ENCODE data around the gene KLK7.

Gene KLK7

DNA sequence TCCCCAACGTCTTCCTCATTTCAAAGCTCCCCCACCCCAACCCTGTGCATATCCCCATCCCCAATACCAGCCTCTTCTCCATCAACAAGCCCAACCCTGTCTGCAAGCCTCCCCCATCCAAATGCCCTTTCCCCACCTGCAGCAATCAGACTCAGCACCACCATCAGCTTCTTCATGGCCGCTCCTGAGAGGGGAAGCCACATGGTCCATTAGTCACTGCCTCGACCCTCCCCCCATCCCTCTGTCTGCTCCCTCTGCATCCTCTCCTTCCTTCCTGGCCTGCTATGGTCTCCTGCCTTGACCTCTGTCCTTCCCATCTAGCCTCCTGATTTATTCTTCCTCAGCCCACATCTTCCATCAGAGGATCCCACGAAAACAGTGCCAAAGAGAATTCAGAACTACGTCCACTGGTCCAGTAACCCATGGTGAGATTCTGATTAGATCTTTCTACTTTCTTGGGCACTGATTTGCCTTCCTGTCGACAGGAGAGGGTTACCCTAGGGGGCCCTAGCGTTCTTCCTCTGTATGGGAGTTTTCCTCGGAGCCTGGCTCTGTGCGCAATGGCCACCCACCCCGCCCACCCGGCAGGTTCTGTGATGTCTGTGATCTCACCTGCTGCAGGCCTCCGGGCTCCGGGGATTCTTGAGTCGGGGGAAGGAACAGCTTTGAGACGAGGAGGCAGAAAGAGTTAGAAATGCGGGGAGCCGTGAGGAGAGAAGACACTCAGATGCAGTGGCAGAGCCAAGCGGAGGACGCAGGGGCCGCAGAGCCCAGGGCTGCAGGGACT is 15.6 kb downstream of the KLK7 start:
- no peak for TF ChIP-seq FOXM1 (IDR thresholded peaks at IDR 0.05; ENCODE audit: borderline replicate concordance, low read depth)
- TF ChIP-seq TEAD4 (IDR thresholded peaks at IDR 0.05), result no peak
- no peak for TF ChIP-seq MAX (IDR thresholded peaks at IDR 0.05)
- no peak for TF ChIP-seq YY1 (IDR thresholded peaks at IDR 0.05; ENCODE audit: low read depth)
- no peak for TF ChIP-seq TAF1 (IDR thresholded peaks at IDR 0.05; ENCODE audit: low read depth)
- TF ChIP-seq NFIC (IDR thresholded peaks at IDR 0.05), result no peak
- TF ChIP-seq RAD21 (IDR thresholded peaks at IDR 0.05; ENCODE audit: low read depth), result no peak
- no peak for TF ChIP-seq EP300 (IDR thresholded peaks at IDR 0.05; ENCODE audit: borderline replicate concordance)
- TF ChIP-seq EGR1 (IDR thresholded peaks at IDR 0.05), result no peak
- no peak for TF ChIP-seq ZBTB7A (IDR thresholded peaks at IDR 0.05; ENCODE audit: low read depth)
- no peak for TF ChIP-seq CEBPB (IDR thresholded peaks at IDR 0.05)
- TF ChIP-seq CREB1 (IDR thresholded peaks at IDR 0.05; ENCODE audit: low read depth), result no peak
- TF ChIP-seq, protein P1, sequence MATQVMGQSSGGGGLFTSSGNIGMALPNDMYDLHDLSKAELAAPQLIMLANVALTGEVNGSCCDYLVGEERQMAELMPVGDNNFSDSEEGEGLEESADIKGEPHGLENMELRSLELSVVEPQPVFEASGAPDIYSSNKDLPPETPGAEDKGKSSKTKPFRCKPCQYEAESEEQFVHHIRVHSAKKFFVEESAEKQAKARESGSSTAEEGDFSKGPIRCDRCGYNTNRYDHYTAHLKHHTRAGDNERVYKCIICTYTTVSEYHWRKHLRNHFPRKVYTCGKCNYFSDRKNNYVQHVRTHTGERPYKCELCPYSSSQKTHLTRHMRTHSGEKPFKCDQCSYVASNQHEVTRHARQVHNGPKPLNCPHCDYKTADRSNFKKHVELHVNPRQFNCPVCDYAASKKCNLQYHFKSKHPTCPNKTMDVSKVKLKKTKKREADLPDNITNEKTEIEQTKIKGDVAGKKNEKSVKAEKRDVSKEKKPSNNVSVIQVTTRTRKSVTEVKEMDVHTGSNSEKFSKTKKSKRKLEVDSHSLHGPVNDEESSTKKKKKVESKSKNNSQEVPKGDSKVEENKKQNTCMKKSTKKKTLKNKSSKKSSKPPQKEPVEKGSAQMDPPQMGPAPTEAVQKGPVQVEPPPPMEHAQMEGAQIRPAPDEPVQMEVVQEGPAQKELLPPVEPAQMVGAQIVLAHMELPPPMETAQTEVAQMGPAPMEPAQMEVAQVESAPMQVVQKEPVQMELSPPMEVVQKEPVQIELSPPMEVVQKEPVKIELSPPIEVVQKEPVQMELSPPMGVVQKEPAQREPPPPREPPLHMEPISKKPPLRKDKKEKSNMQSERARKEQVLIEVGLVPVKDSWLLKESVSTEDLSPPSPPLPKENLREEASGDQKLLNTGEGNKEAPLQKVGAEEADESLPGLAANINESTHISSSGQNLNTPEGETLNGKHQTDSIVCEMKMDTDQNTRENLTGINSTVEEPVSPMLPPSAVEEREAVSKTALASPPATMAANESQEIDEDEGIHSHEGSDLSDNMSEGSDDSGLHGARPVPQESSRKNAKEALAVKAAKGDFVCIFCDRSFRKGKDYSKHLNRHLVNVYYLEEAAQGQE (IDR thresholded peaks at IDR 0.05; ENCODE audit: low read depth), result no peak

GRCh38 chr19:50964266-50964665 is 19.5 kb downstream of the KLK7 start:
- TF ChIP-seq ZBTB7A (IDR thresholded peaks at IDR 0.05; ENCODE audit: low read depth), result no peak
- no peak for TF ChIP-seq CREB1 (IDR thresholded peaks at IDR 0.05; ENCODE audit: low read depth)
- no peak for TF ChIP-seq TAF1 (IDR thresholded peaks at IDR 0.05; ENCODE audit: low read depth)
- TF ChIP-seq, protein P2, sequence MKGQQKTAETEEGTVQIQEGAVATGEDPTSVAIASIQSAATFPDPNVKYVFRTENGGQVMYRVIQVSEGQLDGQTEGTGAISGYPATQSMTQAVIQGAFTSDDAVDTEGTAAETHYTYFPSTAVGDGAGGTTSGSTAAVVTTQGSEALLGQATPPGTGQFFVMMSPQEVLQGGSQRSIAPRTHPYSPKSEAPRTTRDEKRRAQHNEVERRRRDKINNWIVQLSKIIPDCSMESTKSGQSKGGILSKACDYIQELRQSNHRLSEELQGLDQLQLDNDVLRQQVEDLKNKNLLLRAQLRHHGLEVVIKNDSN (IDR thresholded peaks at IDR 0.05), result no peak
- TF ChIP-seq FOXM1 (IDR thresholded peaks at IDR 0.05; ENCODE audit: borderline replicate concordance, low read depth), result no peak
- no peak for TF ChIP-seq EGR1 (IDR thresholded peaks at IDR 0.05)
- TF ChIP-seq NFIC (IDR thresholded peaks at IDR 0.05), result no peak
- TF ChIP-seq CEBPB (IDR thresholded peaks at IDR 0.05), result no peak
- TF ChIP-seq RAD21 (IDR thresholded peaks at IDR 0.05; ENCODE audit: low read depth), result no peak
- TF ChIP-seq, protein P1 (IDR thresholded peaks at IDR 0.05; ENCODE audit: low read depth), result no peak
- no peak for TF ChIP-seq TEAD4 (IDR thresholded peaks at IDR 0.05)
- TF ChIP-seq MAX (IDR thresholded peaks at IDR 0.05), result no peak
- no peak for TF ChIP-seq EP300 (IDR thresholded peaks at IDR 0.05; ENCODE audit: borderline replicate concordance)
- no peak for TF ChIP-seq YY1 (IDR thresholded peaks at IDR 0.05; ENCODE audit: low read depth)
- TF ChIP-seq TCF12 (IDR thresholded peaks at IDR 0.05; ENCODE audit: low read depth), result no peak

DNA sequence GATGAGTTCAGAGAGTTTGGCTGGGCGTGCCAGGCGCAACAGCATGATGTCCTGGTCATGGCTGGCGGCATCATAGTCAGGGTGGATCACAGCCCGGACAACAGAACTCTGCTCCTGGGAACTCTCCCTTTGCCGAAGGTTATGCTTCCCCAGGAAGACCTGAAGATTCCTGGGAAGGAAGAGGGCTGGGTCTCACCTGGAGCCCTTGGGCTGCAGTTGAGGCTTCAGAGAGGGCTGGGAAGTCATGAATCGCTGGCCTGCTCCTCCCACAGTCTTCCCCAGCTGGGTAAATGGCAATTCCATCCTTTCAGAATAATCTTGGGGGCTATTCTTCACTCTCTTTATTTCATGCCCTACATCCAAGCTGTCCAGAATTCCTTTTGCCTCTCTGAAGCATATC is 20.3 kb downstream of the KLK7 start:
- no peak for TF ChIP-seq MAX (IDR thresholded peaks at IDR 0.05)
- TF ChIP-seq ZBTB7A (IDR thresholded peaks at IDR 0.05; ENCODE audit: low read depth), result no peak
- TF ChIP-seq CREB1 (IDR thresholded peaks at IDR 0.05; ENCODE audit: low read depth), result no peak
- TF ChIP-seq EGR1 (IDR thresholded peaks at IDR 0.05), result no peak
- no peak for TF ChIP-seq TCF12 (IDR thresholded peaks at IDR 0.05; ENCODE audit: low read depth)
- TF ChIP-seq RAD21 (IDR thresholded peaks at IDR 0.05; ENCODE audit: low read depth), result no peak
- no peak for TF ChIP-seq EP300 (IDR thresholded peaks at IDR 0.05; ENCODE audit: borderline replicate concordance)
- TF ChIP-seq YY1 (IDR thresholded peaks at IDR 0.05; ENCODE audit: low read depth), result no peak
- TF ChIP-seq, protein P1 (IDR thresholded peaks at IDR 0.05; ENCODE audit: low read depth), result no peak
- no peak for TF ChIP-seq TEAD4 (IDR thresholded peaks at IDR 0.05)
- TF ChIP-seq CEBPB (IDR thresholded peaks at IDR 0.05), result no peak
- no peak for TF ChIP-seq FOXM1 (IDR thresholded peaks at IDR 0.05; ENCODE audit: borderline replicate concordance, low read depth)
- TF ChIP-seq, protein P2 (IDR thresholded peaks at IDR 0.05), result no peak
- TF ChIP-seq TAF1 (IDR thresholded peaks at IDR 0.05; ENCODE audit: low read depth), result no peak
- no peak for TF ChIP-seq NFIC (IDR thresholded peaks at IDR 0.05)

Measured in Ishikawa (cell line).